Measurements from ENCODE around the gene LACTBL1.

DNA sequence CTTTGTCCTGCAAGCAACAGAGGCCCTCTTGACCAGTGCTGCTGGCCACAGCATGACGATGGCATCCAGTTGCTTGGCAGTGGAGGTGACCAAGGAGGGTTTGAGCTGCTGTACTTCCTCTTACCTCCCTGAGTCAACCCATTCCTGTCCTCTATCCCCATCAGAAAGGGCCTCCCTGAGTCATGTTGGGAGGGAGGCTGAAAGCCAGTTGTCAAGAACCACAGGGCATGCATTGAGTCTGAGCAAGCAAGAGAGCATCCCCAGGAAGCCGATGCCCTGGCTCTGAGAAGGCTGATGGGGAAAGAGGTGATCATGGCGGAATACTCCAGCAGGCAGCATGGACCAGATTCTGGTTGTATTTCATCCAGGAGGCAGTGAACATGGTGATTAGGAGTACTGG is 69.6 kb downstream of the LACTBL1 start:
- TF ChIP-seq, protein P1, sequence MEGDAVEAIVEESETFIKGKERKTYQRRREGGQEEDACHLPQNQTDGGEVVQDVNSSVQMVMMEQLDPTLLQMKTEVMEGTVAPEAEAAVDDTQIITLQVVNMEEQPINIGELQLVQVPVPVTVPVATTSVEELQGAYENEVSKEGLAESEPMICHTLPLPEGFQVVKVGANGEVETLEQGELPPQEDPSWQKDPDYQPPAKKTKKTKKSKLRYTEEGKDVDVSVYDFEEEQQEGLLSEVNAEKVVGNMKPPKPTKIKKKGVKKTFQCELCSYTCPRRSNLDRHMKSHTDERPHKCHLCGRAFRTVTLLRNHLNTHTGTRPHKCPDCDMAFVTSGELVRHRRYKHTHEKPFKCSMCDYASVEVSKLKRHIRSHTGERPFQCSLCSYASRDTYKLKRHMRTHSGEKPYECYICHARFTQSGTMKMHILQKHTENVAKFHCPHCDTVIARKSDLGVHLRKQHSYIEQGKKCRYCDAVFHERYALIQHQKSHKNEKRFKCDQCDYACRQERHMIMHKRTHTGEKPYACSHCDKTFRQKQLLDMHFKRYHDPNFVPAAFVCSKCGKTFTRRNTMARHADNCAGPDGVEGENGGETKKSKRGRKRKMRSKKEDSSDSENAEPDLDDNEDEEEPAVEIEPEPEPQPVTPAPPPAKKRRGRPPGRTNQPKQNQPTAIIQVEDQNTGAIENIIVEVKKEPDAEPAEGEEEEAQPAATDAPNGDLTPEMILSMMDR (IDR thresholded peaks at IDR 0.05; ENCODE audit: low read length), result no peak
- no peak for TF ChIP-seq EZH2 (optimal IDR thresholded peaks at IDR 0.05; ENCODE audit: low read depth, low read length)

All from MM.1S (cell line).